RPMI8226 (cell line): ENCODE results near the gene RBMS1.

ENCODE experiments used
- DNase-seq: peaks from one replicate; pipeline ENCODE4 v3.0.0-alpha.2; 2015

Gene RBMS1

GRCh38 chr2:160324917-160325316, 168.7 kb downstream of the RBMS1 start:
- DNase-seq, result no peak

- DNase-seq, result peak; percentile 48
These were observed 169.3 kb downstream of the RBMS1 start for GRCh38 chr2:160324161-160324800.

GRCh38 chr2:160322320-160322719, 171.3 kb downstream of the RBMS1 start:
- no peak for DNase-seq

- DNase-seq, result no peak
These were observed 172.6 kb downstream of the RBMS1 start for GRCh38 chr2:160321006-160321405.

- DNase-seq, result no peak
These were observed 173.9 kb downstream of the RBMS1 start for GRCh38 chr2:160319700-160320099.

GRCh38 chr2:160318218-160318617, 175.4 kb downstream of the RBMS1 start:
- no peak for DNase-seq

GRCh38 chr2:160317181-160318099, 176.2 kb downstream of the RBMS1 start:
- no peak for DNase-seq

GRCh38 chr2:160315337-160315736, 178.3 kb downstream of the RBMS1 start:
- no peak for DNase-seq

- DNase-seq, result no peak
These were observed 183.3 kb downstream of the RBMS1 start for GRCh38 chr2:160310118-160310828.

GRCh38 chr2:160309585-160309984, 184.0 kb downstream of the RBMS1 start:
- DNase-seq, result no peak

- DNase-seq, result no peak
These were observed 184.7 kb downstream of the RBMS1 start for GRCh38 chr2:160308915-160309314.

GRCh38 chr2:160308476-160308875, 185.1 kb downstream of the RBMS1 start:
- DNase-seq, result no peak

GRCh38 chr2:160306985-160307384, 186.6 kb downstream of the RBMS1 start:
- DNase-seq, result no peak

GRCh38 chr2:160305081-160305750, 188.4 kb downstream of the RBMS1 start:
- no peak for DNase-seq

- no peak for DNase-seq
These were observed 190.1 kb downstream of the RBMS1 start for GRCh38 chr2:160303527-160303926.

GRCh38 chr2:160303076-160303475, 190.5 kb downstream of the RBMS1 start:
- no peak for DNase-seq

GRCh38 chr2:160301420-160301819, 192.2 kb downstream of the RBMS1 start:
- no peak for DNase-seq

GRCh38 chr2:160300203-160300602, 193.4 kb downstream of the RBMS1 start:
- no peak for DNase-seq

GRCh38 chr2:160299540-160299939, 194.1 kb downstream of the RBMS1 start:
- DNase-seq, result no peak

- no peak for DNase-seq
These were observed 194.6 kb downstream of the RBMS1 start for GRCh38 chr2:160298960-160299359.

- DNase-seq, result no peak
These were observed 197.9 kb downstream of the RBMS1 start for GRCh38 chr2:160295519-160296207.

GRCh38 chr2:160294889-160295288, 198.7 kb downstream of the RBMS1 start:
- DNase-seq, result no peak
